Stimulated activated CD4-positive, alpha-beta T cell treated with anti-CD3 and anti-CD28 coated beads, Interleukin-12 subunit alpha, Interleukin-12 subunit beta, amount 100 ng/mL, for 24 hours (primary cell): ENCODE data around the gene PRR5L.
A peak's percentile ranks its signal among the peaks of the same experiment; 100 is the strongest.
"Not testable (repeated sequence)": the region's sequence is repeated elsewhere in the genome, so short reads cannot be mapped to it uniquely, and the experiment has no call there.

Experiments
- DNase-seq, 2 experiments: peaks; one replicate each; pipeline ENCODE4 v3.0.0-alpha.2; 2020; ENCODE audit warnings: low read depth in 2 of 2

The PRR5L gene

DNA sequence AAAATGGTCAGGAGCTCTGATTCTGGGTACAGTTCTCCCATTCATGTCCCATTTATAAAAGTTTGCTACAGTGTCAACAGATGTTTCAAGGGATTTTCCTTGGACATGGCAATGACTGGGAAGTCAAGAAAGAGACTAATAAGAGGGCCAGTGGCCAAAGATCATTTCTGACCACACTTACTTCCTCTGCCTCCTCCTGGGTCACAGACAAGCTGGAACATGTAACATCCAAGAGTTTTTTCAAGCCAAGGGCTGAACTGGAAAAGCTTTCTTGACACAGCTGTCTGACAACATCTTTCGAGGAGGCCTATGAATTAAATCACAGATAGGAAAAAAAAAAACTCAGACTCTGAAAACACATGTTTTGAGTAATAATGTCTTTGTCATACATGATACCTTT lies 15.6 kb upstream of the PRR5L start:
- no peak for DNase-seq

DNA sequence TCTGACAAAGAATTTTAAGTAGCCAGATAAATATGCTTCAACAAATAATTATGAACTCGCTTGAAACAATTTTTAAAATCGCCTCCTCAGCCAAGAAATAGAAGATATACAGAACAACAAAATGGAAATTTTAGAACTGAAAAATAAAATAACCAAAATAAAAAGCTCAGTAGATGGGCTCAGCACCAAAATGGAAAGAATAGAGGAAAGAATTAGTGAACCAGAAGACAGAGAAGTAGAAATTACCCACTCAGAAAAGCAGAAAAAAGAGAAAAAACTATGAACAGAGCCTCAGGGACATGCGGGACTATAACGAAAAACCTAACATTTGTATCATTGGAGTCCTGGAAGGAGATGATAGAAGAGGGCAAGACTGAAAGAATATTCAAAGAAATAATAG lies 14.2 kb upstream of the PRR5L start:
- DNase-seq = no peak

DNA sequence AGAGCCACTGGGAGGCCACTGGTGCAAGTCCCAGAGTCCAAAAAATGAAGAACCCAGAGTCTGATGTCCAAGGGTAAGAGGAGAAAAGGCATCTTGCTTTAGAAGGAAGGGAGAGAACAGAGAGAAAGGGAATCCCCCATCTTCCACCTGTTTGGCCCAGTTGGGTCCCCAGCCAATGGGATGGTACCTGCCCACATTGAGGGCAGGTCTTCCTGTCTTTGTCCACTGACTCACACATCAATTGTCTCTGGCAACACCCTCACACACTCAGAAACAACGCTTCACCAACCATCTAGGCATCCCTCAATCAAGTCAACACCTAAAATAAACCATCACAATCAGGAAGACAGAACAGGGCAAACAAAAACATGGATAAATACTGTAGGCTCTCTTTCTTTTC lies 13.2 kb upstream of the PRR5L start:
- DNase-seq = no peak

DNA sequence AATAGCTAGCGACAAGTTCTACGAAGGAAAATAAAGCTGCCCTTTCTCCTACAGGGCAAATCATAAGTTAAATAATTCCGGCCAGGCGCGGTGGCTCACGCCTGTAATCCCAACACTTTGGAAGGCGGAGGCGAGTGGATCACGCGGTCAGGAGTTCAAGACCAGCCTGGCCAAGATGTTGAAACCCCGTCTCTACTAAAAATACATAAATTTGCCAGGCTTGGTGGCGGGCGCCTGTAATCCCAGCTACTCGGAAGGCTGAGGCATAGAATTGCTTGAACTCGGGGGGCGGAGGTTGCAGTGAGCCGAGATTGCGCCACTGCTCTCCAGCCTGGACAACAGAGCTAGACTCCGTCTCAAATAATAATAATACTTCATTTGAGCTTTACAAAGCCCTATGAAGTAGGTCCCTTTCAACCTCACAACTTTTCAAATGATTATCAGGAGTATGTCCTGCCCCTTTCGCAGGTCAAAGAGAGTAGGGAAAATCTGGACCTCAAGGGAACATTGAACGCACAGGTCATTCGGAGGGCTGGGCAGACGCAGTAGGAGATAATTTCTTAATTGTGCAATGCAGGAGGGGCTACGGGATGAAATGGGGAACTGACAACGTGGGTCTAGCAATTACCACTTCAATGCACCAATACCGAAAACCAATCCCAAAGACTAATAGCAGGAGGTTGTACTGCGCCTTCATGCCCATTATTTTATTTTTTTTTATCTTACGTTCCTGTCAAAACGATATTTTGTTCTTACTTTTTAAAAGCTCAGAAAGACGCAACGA lies 7.5 kb upstream of the PRR5L start:
- DNase-seq = no peak

DNA sequence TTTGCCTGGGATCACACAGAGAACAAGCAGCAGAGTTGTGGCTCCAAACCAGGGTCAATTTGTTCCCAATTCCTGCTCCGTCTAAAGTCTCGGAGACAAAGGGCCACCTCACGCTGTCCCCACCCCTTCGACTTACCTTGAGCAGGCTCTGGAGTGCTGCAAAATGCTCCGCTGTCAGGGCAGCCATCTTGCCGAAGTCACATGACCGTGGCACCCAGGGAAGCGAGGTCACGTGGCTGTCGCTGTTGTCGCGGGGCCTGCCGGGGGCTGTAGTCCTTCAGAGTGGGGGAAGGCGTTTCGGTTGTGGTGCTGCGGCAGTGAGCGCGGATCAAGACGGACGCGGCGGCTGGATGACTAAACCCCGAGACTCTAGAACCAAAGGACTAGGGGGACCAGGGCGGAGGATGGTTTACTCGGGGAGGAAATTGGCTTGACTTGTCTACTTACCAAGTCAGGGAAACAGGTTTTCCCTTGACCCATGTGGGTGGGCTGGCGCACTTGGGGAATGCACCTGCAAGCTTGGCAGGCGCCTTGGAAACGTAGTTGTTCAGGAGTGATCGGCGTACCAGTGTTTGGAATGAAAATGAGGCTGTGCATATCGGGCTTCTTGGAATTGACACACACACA lies 6.7 kb upstream of the PRR5L start, which contains the start of gene COMMD9:
TSS of gene COMMD9 (minus strand) at position 199 of the 627 bp plus-strand sequence. CDS start at position 187, 12 bp downstream.
- DNase-seq = peak; percentile 90 to 91

- DNase-seq = no peak
Observed at GRCh38 chr11:36292311-36292722, 3.8 kb upstream of the PRR5L start.

- no peak for DNase-seq
Observed at GRCh38 chr11:36296884-36297543, 926 bp downstream of the PRR5L start.

- no peak for DNase-seq
Observed at GRCh38 chr11:36300650-36301049, 4.6 kb downstream of the PRR5L start.

DNA sequence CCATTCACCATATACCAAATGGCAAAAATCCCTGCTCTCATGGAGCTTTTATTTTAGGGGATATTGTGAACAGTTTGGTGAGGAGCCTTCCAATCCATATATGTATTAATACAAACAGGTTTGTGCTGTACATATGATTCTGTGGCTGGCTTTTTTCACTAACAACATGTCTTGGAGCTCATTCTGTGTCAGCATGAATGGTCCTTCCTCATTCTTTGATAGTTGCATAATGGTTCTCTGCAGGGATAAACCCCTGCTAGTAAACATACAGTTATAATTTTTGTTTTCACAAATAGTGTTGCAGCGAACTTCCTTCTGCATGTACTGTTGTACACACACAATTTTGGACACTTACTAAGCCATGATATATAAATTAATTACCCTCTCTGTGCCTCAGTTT lies 8.3 kb downstream of the PRR5L start:
- no peak for DNase-seq

- DNase-seq = no peak
Observed at GRCh38 chr11:36305047-36305446, 9.0 kb downstream of the PRR5L start.

GRCh38 chr11:36306888-36307287 lies 10.8 kb downstream of the PRR5L start:
- DNase-seq = no peak

DNA sequence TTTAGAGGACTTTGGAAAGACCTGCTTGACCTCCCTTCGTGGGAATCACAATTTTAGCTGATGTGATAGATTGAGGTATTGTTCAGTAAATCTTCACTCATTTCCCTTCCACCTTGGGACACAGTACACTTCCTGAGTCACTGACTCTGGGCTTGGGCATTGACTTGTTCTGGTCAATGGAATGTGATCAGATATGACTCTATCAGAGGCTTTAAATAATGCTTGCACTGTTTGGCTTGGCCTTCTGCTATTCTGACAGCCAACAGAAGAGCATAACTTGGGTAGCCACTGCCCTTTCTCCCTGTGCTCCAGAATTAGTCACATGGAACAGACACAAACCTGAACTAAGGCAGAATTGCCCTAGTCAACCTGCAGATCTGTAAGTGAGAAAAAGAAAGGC lies 12.5 kb downstream of the PRR5L start:
- DNase-seq = no peak

- DNase-seq = no peak
Observed at GRCh38 chr11:36309779-36310178, 13.7 kb downstream of the PRR5L start.

GRCh38 chr11:36311926-36312595 lies 16.0 kb downstream of the PRR5L start:
- DNase-seq = no peak

DNA sequence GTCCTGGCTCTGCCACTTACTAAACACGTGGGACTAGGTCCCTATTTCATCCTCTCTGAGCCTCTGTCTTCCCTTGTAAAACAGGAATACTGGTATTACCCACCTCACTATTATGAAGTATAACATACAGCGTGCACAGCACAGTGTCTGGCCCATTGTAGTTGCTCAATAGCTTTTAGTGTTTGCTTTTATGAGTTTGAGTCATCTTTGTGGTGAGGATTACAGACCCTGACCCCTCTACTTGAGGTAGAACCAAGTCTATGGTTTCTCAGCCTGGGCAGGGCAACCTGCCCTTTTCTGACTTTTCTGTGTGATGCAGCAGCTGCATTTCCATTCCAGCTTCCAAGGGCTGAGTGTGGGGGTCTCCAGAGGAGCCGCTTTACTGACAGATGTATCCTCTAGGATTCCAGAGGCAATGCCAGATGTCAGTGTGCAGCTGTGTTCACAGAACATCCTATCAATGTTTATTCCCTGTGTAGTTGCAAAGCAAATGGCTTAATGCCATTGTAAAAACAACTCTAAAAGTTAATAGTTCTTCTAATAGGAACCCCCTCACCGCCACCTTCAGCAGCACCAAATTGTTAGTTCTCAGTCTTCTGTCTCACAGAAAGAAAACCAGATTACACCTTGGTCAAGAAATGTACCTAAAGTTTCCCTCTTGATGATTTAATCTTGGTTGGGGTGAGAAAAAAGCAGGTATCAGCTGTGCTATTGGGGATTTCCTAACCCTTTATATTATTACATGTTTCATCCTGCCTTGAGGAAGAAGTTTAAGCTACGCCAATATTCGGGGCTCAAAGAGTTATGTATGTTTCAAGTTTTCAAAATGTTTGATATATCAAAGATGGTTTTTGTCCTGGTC lies 16.8 kb downstream of the PRR5L start:
- DNase-seq = no peak

- DNase-seq = no peak
Observed at GRCh38 chr11:36313750-36314433, 17.8 kb downstream of the PRR5L start.

GRCh38 chr11:36314434-36314767 lies 18.3 kb downstream of the PRR5L start:
- no peak for DNase-seq

GRCh38 chr11:36316049-36316448 lies 20.0 kb downstream of the PRR5L start:
- no peak for DNase-seq

GRCh38 chr11:36317992-36318391 lies 21.9 kb downstream of the PRR5L start:
- no peak for DNase-seq

GRCh38 chr11:36324956-36325355 lies 28.9 kb downstream of the PRR5L start:
- not testable (repeated sequence) for DNase-seq

DNA sequence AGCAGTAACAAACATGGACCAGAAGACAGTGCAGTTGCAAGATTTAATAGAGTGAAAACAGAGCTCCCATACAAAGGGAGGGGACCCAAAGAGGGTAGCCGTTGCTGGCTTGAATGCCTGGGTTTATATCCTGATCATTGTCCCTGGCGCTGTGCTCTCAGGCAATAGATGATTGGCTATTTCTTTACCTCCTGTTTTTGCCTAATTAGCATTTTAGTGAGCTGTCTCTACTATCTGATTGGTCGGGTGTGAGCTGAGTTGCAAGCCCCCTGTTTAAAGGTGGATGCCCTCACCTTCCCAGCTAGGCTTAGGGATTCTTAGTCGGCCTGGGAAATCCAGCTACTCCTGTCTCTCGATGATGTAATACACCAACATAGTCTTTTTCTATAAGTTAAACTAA lies 29.3 kb downstream of the PRR5L start:
- not testable (repeated sequence) for DNase-seq
